Cardiac muscle cell (in vitro differentiated cells and primary cell): Measurements from ENCODE around the gene SPATC1L. TPM values are rescaled to one million over a fixed set of nuclear protein-coding genes. Genes with fewer than 3 reads are reported as not detected.

Experiments
- DNase-seq, 2 donors: peaks; one replicate each; pipeline versions ENCODE4 v3.0.0 to v3.0.0-alpha.2; 2010 to 2017; ENCODE audit warnings: low read depth in 1 of 2, low spot score in 1 of 2
- H3K27ac ChIP-seq: fragments of 200-600 bp; sonication (generic); 2 replicates; pipeline ENCODE4 v1.5.1; 2016
- H3K27me3 ChIP-seq: fragments of 200-600 bp; sonication (generic); 2 replicates; pipeline ENCODE4 v1.6.0; 2016; ENCODE audit warnings: control low read depth
- H3K36me3 ChIP-seq: fragments of 200-600 bp; sonication (generic); 2 replicates; pipeline ENCODE4 v1.5.1; 2016; ENCODE audit warnings: control low read depth
- H3K4me1 ChIP-seq: fragments of 200-600 bp; sonication (generic); 2 replicates; pipeline ENCODE4 v1.8.1; 2017; ENCODE audit warnings: low read depth, mild to moderate bottlenecking, mixed run types
- H3K4me3 ChIP-seq: fragments of 200-600 bp; sonication (generic); 2 replicates; pipeline ENCODE4 v1.5.1; 2016; ENCODE audit warnings: mild to moderate bottlenecking
- H3K9me3 ChIP-seq: fragments of 200-600 bp; sonication (generic); 2 replicates; pipeline ENCODE4 v1.5.1; 2017; ENCODE audit warnings: low read depth, mild to moderate bottlenecking, control low read depth
- CTCF ChIP-seq: IDR thresholded peaks from 2 replicates; pipeline ENCODE4 v1.5.1; 2012; ENCODE audit warnings: low read depth, mild to moderate bottlenecking, low read length
- polyA plus RNA-seq: library from polyadenylated mRNA; unstranded; fragments of >200 nt; fragmentation: Nextera tagmentation; extraction: Ambion mirVana; gene quantifications from 2 replicates; pipeline ENCODE4 v1.2.1, GENCODE V29; 2016
- total RNA-seq: library from RNA; depleted of rRNA; stranded (reverse); fragments of >200 nt; gene quantifications from 2 replicates; pipeline ENCODE4 v1.2.3, GENCODE V29; 2016

Gene SPATC1L
- total and polyA plus RNA-seq, 2 experiments from 2014 or later, result 58.8 to 63.0 TPM

GRCh38 chr21:46124083-46124925, 60.0 kb downstream of the SPATC1L start:
- Histone ChIP-seq H3K27ac (no peak overlapping the region), H3K9me3 (no peaks in the 10 kb centered on the region), H3K4me3 (no peak overlapping the region), H3K36me3 (no peaks in the 10 kb centered on the region), H3K27me3 (no peaks in the 10 kb centered on the region), H3K4me1 (peaks cover 22% of the 10 kb centered on the region)
- no peak for TF ChIP-seq CTCF
- no peak for DNase-seq

GRCh38 chr21:46122758-46123683, 61.2 kb downstream of the SPATC1L start:
- Histone ChIP-seq H3K4me1 (peaks cover 11% of the 10 kb centered on the region), H3K9me3 (no peaks in the 10 kb centered on the region), H3K27me3 (no peaks in the 10 kb centered on the region), H3K36me3 (no peaks in the 10 kb centered on the region), H3K4me3 (no peak overlapping the region), H3K27ac (no peak overlapping the region)
- DNase-seq, result no peak
- no peak for TF ChIP-seq CTCF

GRCh38 chr21:46122237-46122671, 62.0 kb downstream of the SPATC1L start:
- DNase-seq, result peak in 1 of 2 donors; percentile 60
- H3K27ac ChIP-seq, result no peak overlapping the region
- H3K4me3 ChIP-seq, result no peak overlapping the region
- no peaks in the 10 kb centered on the region for H3K9me3 ChIP-seq
- peaks cover 4% of the 10 kb centered on the region for H3K4me1 ChIP-seq
- H3K27me3 ChIP-seq, result no peaks in the 10 kb centered on the region
- no peak for TF ChIP-seq CTCF
- H3K36me3 ChIP-seq, result no peaks in the 10 kb centered on the region

- no peaks in the 10 kb centered on the region for H3K4me1 ChIP-seq
- DNase-seq, result no peak
- H3K27ac ChIP-seq, result no peak overlapping the region
- H3K9me3 ChIP-seq, result no peaks in the 10 kb centered on the region
- H3K36me3 ChIP-seq, result no peaks in the 10 kb centered on the region
- H3K4me3 ChIP-seq, result no peak overlapping the region
- H3K27me3 ChIP-seq, result no peaks in the 10 kb centered on the region
- peak; percentile 5 for TF ChIP-seq CTCF
Observed at GRCh38 chr21:46121286-46122221, 62.7 kb downstream of the SPATC1L start.
